M059J (cell line): Measurements from ENCODE around the gene IGSF21. TPM values are rescaled to one million over a fixed set of nuclear protein-coding genes. Genes with fewer than 3 reads are reported as not detected.

Source experiments
- DNase-seq: peaks from one replicate; pipeline ENCODE4 v3.0.0-alpha.2; 2012; ENCODE audit warnings: low read depth
- total RNA-seq: library from RNA; depleted of rRNA; stranded (reverse); fragments of >200 nt; shearing (Covaris generic); gene quantifications from 2 replicates; pipeline ENCODE4 v1.2.3, GENCODE V29; 2014; rRNA removed

The IGSF21 gene
- total RNA-seq, result not detected in 2 replicates

GRCh38 chr1:18107369-18108298, at the start of gene IGSF21:
Gene IGSF21, plus strand, starts transcription at chr1:18107798. Its CDS starts 331 bp downstream, at chr1:18108129.
- no peak for DNase-seq

GRCh38 chr1:18058206-18058921, 49.2 kb upstream of the IGSF21 start:
- DNase-seq, result no peak

GRCh38 chr1:18058981-18059605, 48.5 kb upstream of the IGSF21 start:
- no peak for DNase-seq

GRCh38 chr1:18060366-18060765, 47.2 kb upstream of the IGSF21 start:
- no peak for DNase-seq

- no peak for DNase-seq
Measured at GRCh38 chr1:18062185-18062584, 45.4 kb upstream of the IGSF21 start.

GRCh38 chr1:18064534-18064933, 43.1 kb upstream of the IGSF21 start:
- DNase-seq, result no peak

- DNase-seq, result peak; percentile 5
Measured at GRCh38 chr1:18066576-18066975, 41.0 kb upstream of the IGSF21 start.

GRCh38 chr1:18069903-18070302, 37.7 kb upstream of the IGSF21 start:
- no peak for DNase-seq

- no peak for DNase-seq
Measured at GRCh38 chr1:18072066-18072465, 35.5 kb upstream of the IGSF21 start.

GRCh38 chr1:18073066-18073642, 34.4 kb upstream of the IGSF21 start:
- no peak for DNase-seq

GRCh38 chr1:18077657-18078215, 29.9 kb upstream of the IGSF21 start:
- no peak for DNase-seq

- no peak for DNase-seq
Measured at GRCh38 chr1:18079941-18080735, 27.5 kb upstream of the IGSF21 start.

GRCh38 chr1:18085387-18086074, 22.1 kb upstream of the IGSF21 start:
- DNase-seq, result no peak

GRCh38 chr1:18088077-18088594, 19.5 kb upstream of the IGSF21 start:
- DNase-seq, result no peak

GRCh38 chr1:18089488-18089887, 18.1 kb upstream of the IGSF21 start:
- no peak for DNase-seq

- DNase-seq, result no peak
Measured at GRCh38 chr1:18090636-18091035, 17.0 kb upstream of the IGSF21 start.

GRCh38 chr1:18091660-18092446, 15.7 kb upstream of the IGSF21 start:
- DNase-seq, result peak; percentile 69

GRCh38 chr1:18093193-18093592, 14.4 kb upstream of the IGSF21 start:
- DNase-seq, result no peak

- DNase-seq, result no peak
Measured at GRCh38 chr1:18093646-18094045, 14.0 kb upstream of the IGSF21 start.
